Esophagus squamous epithelium (tissue), 5 donors: Measurements from ENCODE around the gene MSANTD7. TPM values are rescaled to one million over a fixed set of nuclear protein-coding genes. Genes with fewer than 3 reads are reported as not detected.

Experiments
- DNase-seq: peaks from one replicate; lab custom pipeline; 2025; lab: John Stamatoyannopoulos, UW
- H3K27ac ChIP-seq, 4 donors: fragments of 200-600 bp; sonication (generic); one replicate each; pipeline ENCODE4 v1.5.1; 2016 to 2019; ENCODE audit warnings: mild to moderate bottlenecking in 1 of 4
- H3K27me3 ChIP-seq, 4 donors: fragments of 200-600 bp; sonication (generic); 1 replicate in 3 of 4; 2 replicates in 1 of 4; pipeline versions ENCODE4 v1.5.1 to v1.6.0; 2017 to 2021; ENCODE audit warnings: antibody characterized with exemption in 1 of 4
- H3K36me3 ChIP-seq, 3 donors: fragments of 200-600 bp; sonication (generic); one replicate each; pipeline ENCODE4 v1.5.1; 2016 to 2019
- H3K4me1 ChIP-seq, 3 donors: fragments of 200-600 bp; sonication (generic); one replicate each; pipeline ENCODE4 v1.5.1; 2017 to 2019
- H3K4me3 ChIP-seq, 4 donors: fragments of 200-600 bp; sonication (generic); 1 replicate in 3 of 4; 2 replicates in 1 of 4; pipeline ENCODE4 v1.5.1; 2016 to 2019; ENCODE audit warnings: mild to moderate bottlenecking in 2 of 4, moderate library complexity in 1 of 4
- H3K9me3 ChIP-seq, 3 donors: fragments of 200-600 bp; sonication (generic); one replicate each; pipeline ENCODE4 v1.5.1; 2016 to 2019
- POLR2A ChIP-seq, 4 donors: fragments of 450-650 bp; IDR thresholded peaks; one replicate each; pipeline ENCODE4 v1.6.1; 2017; ENCODE audit warnings: antibody characterized with exemption in 4 of 4, mild to moderate bottlenecking in 4 of 4, moderate library complexity in 3 of 4
- WGBS, 2 donors: methylation state at CpG; one replicate each; pipeline ENCODE4 v1.1.5; 2018; 5-methylcytosine and 5-hydroxymethylcytosine counted together
- intact Hi-C: fragments of 100-400 bp; cut with DNase I; formaldehyde crosslinking; loops from one replicate; pipeline ENCODE4 v1.15.0; 2022
- total RNA-seq, 4 donors: library from RNA; depleted of rRNA; stranded (reverse); fragments of >200 nt; gene quantifications; one replicate each; pipeline ENCODE4 v1.1.0, GENCODE V29; 2016
- TF ChIP-seq, protein P1 (sequence below), 6 experiments: fragments of 450-650 bp in 4 of 6; fragments of 200-600 bp in 2 of 6; sonication (generic) in 2 of 6; IDR thresholded peaks; one replicate each; pipeline ENCODE4 v1.5.1; 2016 to 2019; ENCODE audit warnings: antibody characterized with exemption in 6 of 6, mild to moderate bottlenecking in 4 of 6, moderate library complexity in 4 of 6
- donor health status: DM: yes; HTN: yes; CAD: no.

The MSANTD7 gene
- total RNA-seq, 4 donors from 2014 or later, result 7.3 to 9.2 (median 8.2) TPM

DNA sequence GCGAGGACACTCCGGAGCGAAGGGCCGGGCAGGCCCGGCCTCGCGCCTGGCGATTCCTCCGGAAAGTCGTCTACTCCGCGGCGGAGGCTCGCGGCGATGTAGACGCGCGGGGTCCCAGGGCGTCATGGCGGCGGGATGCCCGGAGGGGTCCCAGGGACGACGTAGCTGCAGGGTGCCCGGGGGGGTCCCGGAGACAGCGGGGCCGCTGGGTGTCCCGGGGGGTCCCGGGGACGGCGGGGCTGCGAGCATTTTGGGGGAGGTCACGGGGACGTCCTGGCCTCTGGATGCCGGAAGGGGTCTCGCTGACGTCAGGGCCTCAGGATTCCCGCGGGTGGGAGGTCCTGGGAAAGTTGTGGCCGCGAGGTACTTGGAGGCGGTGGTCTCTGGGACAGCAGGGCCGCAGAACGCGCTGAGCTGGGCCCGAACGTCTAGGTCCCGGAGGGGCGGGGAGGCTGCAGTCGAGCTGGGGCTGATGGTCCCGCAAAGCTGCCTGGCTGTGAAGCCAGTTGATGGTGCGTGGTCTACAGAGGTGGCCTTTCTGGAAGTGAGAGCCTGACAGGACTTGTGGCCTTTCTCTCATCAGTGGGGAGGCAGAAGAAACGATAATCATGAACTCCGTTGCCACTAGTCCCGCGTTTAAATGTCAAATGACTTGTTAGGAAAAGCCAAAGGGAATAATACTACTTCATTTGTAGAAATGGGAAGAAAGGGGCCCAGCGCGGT is 637 bp downstream of the MSANTD7 start:
- intact Hi-C loops, result no loop called here
- no peak for TF ChIP-seq POLR2A (IDR thresholded peaks at IDR 0.05)
- TF ChIP-seq, protein P1, sequence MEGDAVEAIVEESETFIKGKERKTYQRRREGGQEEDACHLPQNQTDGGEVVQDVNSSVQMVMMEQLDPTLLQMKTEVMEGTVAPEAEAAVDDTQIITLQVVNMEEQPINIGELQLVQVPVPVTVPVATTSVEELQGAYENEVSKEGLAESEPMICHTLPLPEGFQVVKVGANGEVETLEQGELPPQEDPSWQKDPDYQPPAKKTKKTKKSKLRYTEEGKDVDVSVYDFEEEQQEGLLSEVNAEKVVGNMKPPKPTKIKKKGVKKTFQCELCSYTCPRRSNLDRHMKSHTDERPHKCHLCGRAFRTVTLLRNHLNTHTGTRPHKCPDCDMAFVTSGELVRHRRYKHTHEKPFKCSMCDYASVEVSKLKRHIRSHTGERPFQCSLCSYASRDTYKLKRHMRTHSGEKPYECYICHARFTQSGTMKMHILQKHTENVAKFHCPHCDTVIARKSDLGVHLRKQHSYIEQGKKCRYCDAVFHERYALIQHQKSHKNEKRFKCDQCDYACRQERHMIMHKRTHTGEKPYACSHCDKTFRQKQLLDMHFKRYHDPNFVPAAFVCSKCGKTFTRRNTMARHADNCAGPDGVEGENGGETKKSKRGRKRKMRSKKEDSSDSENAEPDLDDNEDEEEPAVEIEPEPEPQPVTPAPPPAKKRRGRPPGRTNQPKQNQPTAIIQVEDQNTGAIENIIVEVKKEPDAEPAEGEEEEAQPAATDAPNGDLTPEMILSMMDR (IDR thresholded peaks at IDR 0.05), result no peak
- Histone ChIP-seq H3K9me3 (no peaks in the 10 kb centered on the region), H3K4me3 (peak overlapping the region; percentile 76 to 99 (median 86)), H3K36me3 (peaks cover 11 to 43% (median 12%) of the 10 kb centered on the region in 3 donors), H3K27me3 (no peaks in the 10 kb centered on the region), H3K27ac (peak overlapping the region; percentile 95 to 96 (median 96)), H3K4me1 (peaks cover 10 to 26% (median 15%) of the 10 kb centered on the region in 3 donors)
- DNase-seq, result no peak
- WGBS, 2 donors, result 0% methylated on average over 6 to 9 of the region's 60 CpGs

DNA sequence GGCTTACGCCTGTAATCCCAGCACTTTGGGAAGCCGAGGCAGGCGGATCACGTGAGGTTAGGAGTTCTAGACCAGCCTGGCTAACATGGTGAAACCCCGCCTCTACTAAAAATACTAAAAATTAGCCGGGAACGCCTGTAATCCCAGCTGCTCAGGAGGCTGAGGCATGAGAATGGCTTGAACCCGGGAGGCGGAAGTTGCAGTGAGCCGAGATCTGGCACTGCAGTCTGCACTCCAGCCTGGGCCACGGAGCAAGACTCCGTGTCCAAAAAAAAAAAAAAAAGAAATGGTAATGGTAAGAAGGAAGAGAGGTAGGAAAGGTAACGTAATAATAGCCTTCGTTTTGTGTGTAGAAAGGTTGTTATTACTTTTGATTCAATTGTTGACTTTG is 1.2 kb downstream of the MSANTD7 start:
- no peaks in the 10 kb centered on the region for H3K9me3 ChIP-seq
- no peaks in the 10 kb centered on the region for H3K27me3 ChIP-seq
- peak overlapping the region; percentile 95 to 96 (median 96) for H3K27ac ChIP-seq
- intact Hi-C loops, result no loop called here
- TF ChIP-seq, protein P1 (IDR thresholded peaks at IDR 0.05), result peak in 1 of 6 experiments; percentile 2
- no peak for TF ChIP-seq POLR2A (IDR thresholded peaks at IDR 0.05)
- H3K4me3 ChIP-seq, result peak overlapping the region; percentile 76 to 99 (median 86)
- H3K4me1 ChIP-seq, result peaks cover 10 to 26% (median 15%) of the 10 kb centered on the region in 3 donors
- 3 to 5% methylated on average over 14 of the region's 14 CpGs for WGBS, 2 donors
- no peak for DNase-seq
- peaks cover 15 to 43% (median 16%) of the 10 kb centered on the region in 3 donors for H3K36me3 ChIP-seq

DNA sequence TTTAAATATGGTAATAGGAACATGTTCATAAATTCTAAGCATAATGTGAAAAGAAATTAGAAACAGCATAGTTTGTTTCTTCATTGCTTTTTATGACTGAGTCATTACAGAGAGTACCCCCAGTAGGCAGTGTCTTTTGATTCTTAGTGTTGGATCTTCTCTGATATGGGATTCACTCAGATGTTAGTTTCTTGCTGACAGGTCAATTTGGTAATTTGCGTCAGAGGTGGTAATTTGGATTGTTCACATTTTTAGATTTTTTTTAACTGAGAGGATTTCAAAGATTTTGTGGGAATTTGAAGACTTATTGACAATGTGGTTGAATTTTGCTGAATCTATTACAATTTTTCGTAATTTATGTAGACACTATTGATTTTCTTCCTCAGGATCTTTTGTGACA is 2.1 kb downstream of the MSANTD7 start:
- Histone ChIP-seq H3K9me3 (no peaks in the 10 kb centered on the region), H3K4me1 (peaks cover 10 to 26% (median 15%) of the 10 kb centered on the region in 3 donors), H3K27me3 (no peaks in the 10 kb centered on the region), H3K4me3 (no peak overlapping the region), H3K36me3 (peaks cover 15 to 52% (median 16%) of the 10 kb centered on the region in 3 donors), H3K27ac (no peak overlapping the region)
- 92 to 95% methylated on average over 2 of the region's 2 CpGs for WGBS, 2 donors
- TF ChIP-seq, protein P1 (IDR thresholded peaks at IDR 0.05), result no peak
- TF ChIP-seq POLR2A (IDR thresholded peaks at IDR 0.05), result no peak
- intact Hi-C loops, result no loop called here
- no peak for DNase-seq

DNA sequence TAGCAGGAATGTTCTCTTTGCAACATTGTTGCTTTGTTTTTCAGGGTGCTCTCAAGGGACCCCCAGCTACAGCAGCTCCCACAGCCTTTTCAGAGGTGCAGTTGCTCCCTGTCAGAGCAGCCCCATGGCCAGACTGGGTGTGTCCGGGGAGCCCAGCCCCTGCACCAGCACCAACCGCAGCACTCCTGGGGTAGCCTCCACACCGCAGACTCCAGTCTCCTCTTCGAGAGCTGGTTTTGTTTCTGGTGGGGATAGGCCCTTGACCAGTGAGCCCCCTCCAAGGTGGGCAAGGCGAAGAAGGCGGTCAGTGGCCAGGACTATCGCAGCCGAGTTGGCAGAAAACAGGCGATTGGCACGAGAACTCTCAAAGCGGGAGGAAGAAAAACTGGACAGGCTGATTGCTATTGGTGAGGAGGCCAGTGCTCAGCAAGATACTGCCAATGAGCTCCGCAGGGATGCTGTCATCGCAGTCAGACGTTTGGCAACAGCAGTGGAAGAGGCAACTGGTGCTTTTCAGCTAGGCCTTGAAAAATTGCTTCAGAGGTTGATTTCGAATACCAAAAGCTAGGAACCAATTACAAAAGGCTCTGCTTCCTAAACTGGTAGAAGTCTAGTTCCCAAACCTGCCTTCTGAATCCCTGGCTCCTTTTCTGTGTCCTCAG is 5.4 kb downstream of the MSANTD7 start:
- 88 to 96% methylated on average over 5 to 7 of the region's 15 CpGs for WGBS, 2 donors
- H3K36me3 ChIP-seq, result peaks cover 15 to 64% (median 16%) of the 10 kb centered on the region in 3 donors

More for the DNA sequence above, 5.4 kb downstream of the MSANTD7 start:
- no peak overlapping the region for H3K27ac ChIP-seq
- no peaks in the 10 kb centered on the region for H3K9me3 ChIP-seq
- DNase-seq, result no peak
- TF ChIP-seq, protein P1 (IDR thresholded peaks at IDR 0.05), result no peak
- H3K4me1 ChIP-seq, result peaks cover 6 to 12% (median 10%) of the 10 kb centered on the region in 3 donors
- no peak overlapping the region for H3K4me3 ChIP-seq
- H3K27me3 ChIP-seq, result no peaks in the 10 kb centered on the region
- intact Hi-C loops, result no loop called here
